Calu3 (cell line): Measurements from ENCODE around the gene CSKMT. TPM values are rescaled to one million over a fixed set of nuclear protein-coding genes. Genes with fewer than 3 reads are reported as not detected.
"Not testable (repeated sequence)": the region's sequence is repeated elsewhere in the genome, so short reads cannot be mapped to it uniquely, and the experiment has no call there.

Source experiments
- BruUV-seq: library from RNA; stranded (reverse); fragments of 400-500 nt; replicated peaks from 2 replicates; lab custom pipeline; 2021; lab: Mats Ljungman, UMichigan
- CTCF ChIA-PET: fragments of 300-600 bp; sonication (Branson Sonifier 250); formaldehyde crosslinking; loops from one replicate; lab custom pipeline; 2022; ENCODE audit warnings: antibody characterized with exemption; lab: Charles Lee
- DNase-seq: peaks from one replicate; pipeline ENCODE4 v3.0.0; 2022
- H3K27ac Mint-ChIP-seq: one replicate; pipeline ENCODE4 v1.8.0; 2022; ENCODE audit warnings: mixed read lengths; ENCODE audit not compliant: unreplicated experiment
- H3K27me3 Mint-ChIP-seq: one replicate; pipeline ENCODE4 v1.8.0; 2022; ENCODE audit warnings: mixed read lengths; ENCODE audit not compliant: unreplicated experiment
- H3K36me3 Mint-ChIP-seq: one replicate; pipeline ENCODE4 v1.8.0; 2022; ENCODE audit warnings: mild to moderate bottlenecking, moderate library complexity, mixed read lengths; ENCODE audit not compliant: insufficient read depth, unreplicated experiment
- H3K4me1 Mint-ChIP-seq: one replicate; pipeline ENCODE4 v1.8.0; 2022; ENCODE audit warnings: mild to moderate bottlenecking, low read depth, mixed read lengths; ENCODE audit not compliant: unreplicated experiment
- H3K4me3 Mint-ChIP-seq: one replicate; pipeline ENCODE4 v1.8.0; 2022; ENCODE audit warnings: mild to moderate bottlenecking, low read depth, moderate library complexity, mixed read lengths; ENCODE audit not compliant: unreplicated experiment
- H3K9me3 Mint-ChIP-seq: one replicate; pipeline ENCODE4 v1.8.0; 2022; ENCODE audit warnings: low read depth, mixed read lengths; ENCODE audit not compliant: unreplicated experiment
- CTCF ChIP-seq: fragments of 200-600 bp; IDR thresholded peaks from one replicate; pipeline ENCODE4 v1.8.0; 2022; ENCODE audit warnings: antibody characterized with exemption; ENCODE audit not compliant: unreplicated experiment
- intact Hi-C: fragments of 100-400 bp; cut with micrococcal nuclease; formaldehyde crosslinking; loops from one replicate; pipeline ENCODE4 v1.10.0; 2022; ENCODE audit not compliant: unreplicated experiment
- total RNA-seq: library from RNA; stranded (reverse); gene quantifications from 2 replicates; pipeline ENCODE4 v1.2.3, GENCODE V29; 2022

CSKMT gene
- total RNA-seq, 1 experiment from 2014 or later, result 17.7 TPM

- H3K4me3 Mint-ChIP-seq, result no peak overlapping the region
- CTCF ChIA-PET, result interaction anchor here (0.6 kb wide), 1 partner anchor 41 kb away, joined by 3 read pairs; no protein-coding TSS in a partner anchor
- no peak for DNase-seq
- no peaks in the 10 kb centered on the region for H3K4me1 Mint-ChIP-seq
- H3K9me3 Mint-ChIP-seq, result no peaks in the 10 kb centered on the region
- peaks cover 15% of the 10 kb centered on the region for H3K36me3 Mint-ChIP-seq
- H3K27ac Mint-ChIP-seq, result no peak overlapping the region
- no peak for TF ChIP-seq CTCF
- H3K27me3 Mint-ChIP-seq, result no peaks in the 10 kb centered on the region
- intact Hi-C loops, result no loop called here
- BruUV-seq, result TSS peak; percentile 25
Observed at GRCh38 chr11:62688491-62688890, 23.4 kb downstream of the CSKMT start.

- Mint-ChIP-seq H3K27me3 (no peaks in the 10 kb centered on the region), H3K9me3 (no peaks in the 10 kb centered on the region), H3K27ac (no peak within 1 kb of the TSS), H3K4me3 (no peak within 1 kb of the TSS), H3K36me3 (peaks cover 18% of the 10 kb centered on the region), H3K4me1 (no peaks in the 10 kb centered on the region)
- intact Hi-C loops, result no loop called here
- CTCF ChIA-PET, result interaction anchor here (0.5 to 1.4 kb wide), 3 partner anchors 8 to 40 kb away, joined by 3 read pairs; no protein-coding TSS in a partner anchor
- BruUV-seq, result no TSS peak
- TF ChIP-seq CTCF, result no peak
- DNase-seq, result no peak
Observed at GRCh38 chr11:62689421-62690183, 24.5 kb downstream of the CSKMT start, which contains the start of gene LRRN4CL. Gene LRRN4CL (minus strand): TSS chr11:62689530. CDS start chr11:62688508, 1,022 bp downstream.

- BruUV-seq, H3K4me3 Mint-ChIP-seq, H3K4me1 Mint-ChIP-seq, H3K27me3 Mint-ChIP-seq, intact Hi-C loops, H3K27ac Mint-ChIP-seq, H3K9me3 Mint-ChIP-seq, DNase-seq: not testable (repeated sequence)
- H3K36me3 Mint-ChIP-seq, result peaks cover 46% of the 10 kb centered on the region
- CTCF ChIA-PET, result interaction anchor here (0.6 to 1.1 kb wide), 5 partner anchors 8 to 69 kb away, joined by 3 to 4 read pairs (median 4); partner anchors contain the start of genes LBHD1 and UQCC3
Observed at GRCh38 chr11:62693624-62694023, 28.5 kb downstream of the CSKMT start.

- no TSS peak for BruUV-seq
- Mint-ChIP-seq H3K27ac (no peak overlapping the region), H3K4me3 (no peak overlapping the region), H3K27me3 (no peaks in the 10 kb centered on the region), H3K4me1 (no peaks in the 10 kb centered on the region), H3K9me3 (no peaks in the 10 kb centered on the region), H3K36me3 (peaks cover 46% of the 10 kb centered on the region)
- peak; percentile 73 for DNase-seq
- peak; percentile 75 for TF ChIP-seq CTCF
- intact Hi-C loops, result no loop called here
- CTCF ChIA-PET, result interaction anchor here (0.6 to 1.2 kb wide), 5 partner anchors 7 to 348 kb away, joined by 3 to 4 read pairs (median 3); partner anchors contain the start of genes CSKMT, LBHD1 and UQCC3
Observed at GRCh38 chr11:62694455-62695167, 29.5 kb downstream of the CSKMT start.
